HG02943 (cell line): ENCODE data around the gene CILP2.

Experiments used
- ATAC-seq: cut with Tn5 transposase; IDR thresholded peaks from one replicate; pipeline ENCODE4 v1.9.1; 2021; ENCODE audit warnings: mild to moderate bottlenecking, low read depth, moderate library complexity; ENCODE audit not compliant: unreplicated experiment

The CILP2 gene

GRCh38 chr19:19502808-19503602, 35.1 kb upstream of the CILP2 start:
- no peak for ATAC-seq

- no peak for ATAC-seq
Measured at GRCh38 chr19:19504754-19505668, 33.1 kb upstream of the CILP2 start.

GRCh38 chr19:19505669-19506326, 32.3 kb upstream of the CILP2 start:
- no peak for ATAC-seq

GRCh38 chr19:19506592-19506991, 31.5 kb upstream of the CILP2 start:
- ATAC-seq = no peak

- ATAC-seq = no peak
Measured at GRCh38 chr19:19507354-19507753, 30.7 kb upstream of the CILP2 start.

- no peak for ATAC-seq
Measured at GRCh38 chr19:19508217-19508616, 29.8 kb upstream of the CILP2 start.

GRCh38 chr19:19510432-19510831, 27.6 kb upstream of the CILP2 start:
- ATAC-seq = no peak

GRCh38 chr19:19513682-19514081, 24.4 kb upstream of the CILP2 start:
- ATAC-seq = no peak

GRCh38 chr19:19514215-19514657, 23.8 kb upstream of the CILP2 start:
- no peak for ATAC-seq

GRCh38 chr19:19514881-19515641, 23.0 kb upstream of the CILP2 start, which contains the start of gene TSSK6:
Gene TSSK6, minus strand, starts transcription at chr19:19515548. Its CDS starts 121 bp downstream, at chr19:19515427.
- ATAC-seq = no peak

GRCh38 chr19:19515642-19516519, 22.2 kb upstream of the CILP2 start, which contains the start of gene NDUFA13:
Gene NDUFA13, plus strand, starts transcription at chr19:19516225. Its CDS starts 14 bp downstream, at chr19:19516239.
- ATAC-seq = peak; percentile 93

- ATAC-seq = no peak
Measured at GRCh38 chr19:19517235-19517619, 20.8 kb upstream of the CILP2 start.

GRCh38 chr19:19520989-19521388, 17.1 kb upstream of the CILP2 start:
- no peak for ATAC-seq

- ATAC-seq = no peak
Measured at GRCh38 chr19:19523177-19523576, 14.9 kb upstream of the CILP2 start.

- ATAC-seq = no peak
Measured at GRCh38 chr19:19524053-19524452, 14.0 kb upstream of the CILP2 start.

GRCh38 chr19:19525611-19526380, 12.3 kb upstream of the CILP2 start:
- no peak for ATAC-seq

- ATAC-seq = no peak
Measured at GRCh38 chr19:19526581-19527370, 11.3 kb upstream of the CILP2 start.

GRCh38 chr19:19527371-19527656, 10.8 kb upstream of the CILP2 start:
- ATAC-seq = no peak
